ENCODE results near the gene LSAMP.

Gene LSAMP

DNA sequence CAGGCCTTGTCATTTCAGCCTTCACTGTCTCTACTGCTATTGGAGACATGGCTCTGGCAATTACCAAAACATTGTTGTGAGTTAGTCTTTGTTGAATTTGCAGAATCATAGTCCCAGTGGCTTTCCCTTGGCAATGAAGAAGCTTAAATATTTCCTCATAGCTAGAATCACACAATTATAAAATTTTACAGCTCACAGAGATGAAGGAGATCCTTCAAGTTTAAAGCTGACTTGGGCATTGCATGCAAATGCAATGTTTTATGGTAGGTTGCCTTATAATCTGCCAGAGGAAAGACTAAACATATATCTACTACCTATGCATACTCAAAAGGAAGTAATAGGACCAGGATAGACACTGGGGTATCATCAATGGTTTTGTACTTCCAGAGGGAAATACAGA, 90.9 kb downstream of the LSAMP start:
- no peak for DNase-seq (ENCODE audit: low spot score)

DNA sequence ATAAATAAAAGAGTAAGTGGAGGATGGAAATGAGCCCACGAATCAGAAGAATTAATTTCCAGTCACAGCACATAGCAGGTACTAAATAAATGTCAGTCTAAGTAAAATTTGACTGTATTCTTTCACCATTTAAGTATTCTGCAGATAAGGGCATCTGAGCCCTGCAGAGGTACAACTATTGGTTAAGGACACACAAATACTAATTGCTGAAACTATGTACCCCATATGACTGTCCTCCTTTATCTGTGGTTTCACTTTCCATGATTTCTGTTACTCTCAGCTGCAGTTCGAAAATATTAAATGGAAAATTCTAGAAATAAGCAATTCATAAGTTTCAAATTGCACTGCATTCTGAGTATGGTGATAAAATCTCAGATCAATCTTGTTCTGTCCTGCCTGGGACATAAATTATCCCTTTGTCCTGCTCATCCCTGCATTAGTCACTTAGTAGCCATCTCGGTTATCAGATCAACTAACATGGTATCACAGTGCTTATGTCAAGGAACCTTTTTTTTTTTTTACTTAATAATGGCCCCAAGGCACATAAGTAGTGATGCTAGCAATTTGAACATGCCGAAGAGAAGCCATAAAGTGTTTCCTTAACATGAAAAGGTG, 95.1 kb downstream of the LSAMP start:
- no peak for DNase-seq (ENCODE audit: low spot score)

DNA sequence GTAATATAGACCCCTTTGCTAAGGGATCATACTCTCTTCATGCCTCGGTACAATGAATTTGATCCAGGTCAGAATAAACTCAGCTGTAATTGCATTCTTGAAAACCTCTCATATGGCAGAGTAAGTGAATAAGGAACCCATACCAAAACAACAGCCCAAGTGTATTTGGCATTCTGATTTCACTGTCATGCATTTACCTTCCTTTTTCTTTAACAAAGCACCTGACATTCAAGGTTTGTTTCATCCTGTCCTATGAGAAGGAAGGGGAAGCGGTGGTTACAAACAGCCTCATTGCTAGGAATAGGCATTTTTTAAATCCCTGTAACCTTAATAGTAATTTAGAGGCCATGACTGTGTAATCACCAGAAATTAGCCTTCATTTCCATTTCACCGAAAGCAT, 97.1 kb downstream of the LSAMP start:
- DNase-seq (ENCODE audit: low spot score): no peak

DNA sequence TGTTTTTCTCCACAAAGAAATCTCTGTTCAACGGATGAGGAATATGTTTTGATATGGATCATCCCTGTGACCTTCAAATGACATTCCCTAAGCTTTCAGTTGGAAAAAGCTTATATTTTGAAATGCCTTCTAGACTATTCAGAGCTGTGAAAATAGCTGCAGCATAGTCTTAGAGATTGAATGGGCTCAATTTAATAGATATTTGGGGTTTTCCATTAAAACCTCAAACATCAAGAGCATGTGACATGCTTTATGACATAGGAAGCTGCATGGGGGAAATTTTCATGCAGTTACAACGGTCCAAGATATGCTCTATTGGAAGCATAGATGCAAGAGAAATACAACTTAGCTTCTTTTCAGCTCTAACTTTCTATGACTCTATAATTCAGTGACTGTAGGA, 102.8 kb downstream of the LSAMP start:
- no peak for DNase-seq (ENCODE audit: low spot score)

DNA sequence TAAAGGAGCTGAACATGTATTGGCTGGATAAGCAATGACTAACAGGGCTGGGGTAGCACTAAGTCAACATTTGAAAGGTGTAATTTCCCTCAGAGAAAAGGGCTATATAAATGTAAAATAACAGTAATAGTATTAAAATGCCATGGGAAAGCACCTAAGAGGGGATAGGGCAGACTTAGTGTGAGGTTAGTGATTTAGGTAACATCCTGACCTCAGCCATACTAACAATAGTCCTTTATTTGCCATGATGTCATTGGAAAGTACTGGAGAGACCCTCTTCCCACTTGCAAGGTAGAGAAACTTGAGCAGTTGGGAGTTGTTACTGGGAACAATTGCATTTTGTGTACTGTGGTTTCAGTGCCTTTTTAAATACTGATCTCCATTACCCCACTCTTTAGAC, 103.4 kb downstream of the LSAMP start:
- no peak for DNase-seq (ENCODE audit: low spot score)

DNA sequence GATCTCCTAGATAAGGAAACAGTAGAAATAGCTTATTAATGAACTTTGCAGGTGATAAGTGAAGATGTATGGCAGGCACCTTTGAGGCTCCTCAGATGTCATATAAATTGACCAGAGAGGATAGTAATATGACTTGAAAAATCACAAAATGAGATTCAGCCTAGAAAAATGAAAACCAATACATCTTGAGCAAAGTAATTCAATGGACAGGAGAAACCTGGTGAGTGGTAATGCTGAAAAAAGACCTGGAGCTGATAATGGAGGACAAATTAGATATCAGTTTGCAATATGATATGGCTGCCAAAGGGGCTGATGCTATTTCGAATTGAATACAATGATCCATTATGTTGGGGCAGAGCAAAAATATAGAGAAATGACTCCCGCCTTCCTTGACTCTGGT, 103.9 kb downstream of the LSAMP start:
- no peak for DNase-seq (ENCODE audit: low spot score)

DNA sequence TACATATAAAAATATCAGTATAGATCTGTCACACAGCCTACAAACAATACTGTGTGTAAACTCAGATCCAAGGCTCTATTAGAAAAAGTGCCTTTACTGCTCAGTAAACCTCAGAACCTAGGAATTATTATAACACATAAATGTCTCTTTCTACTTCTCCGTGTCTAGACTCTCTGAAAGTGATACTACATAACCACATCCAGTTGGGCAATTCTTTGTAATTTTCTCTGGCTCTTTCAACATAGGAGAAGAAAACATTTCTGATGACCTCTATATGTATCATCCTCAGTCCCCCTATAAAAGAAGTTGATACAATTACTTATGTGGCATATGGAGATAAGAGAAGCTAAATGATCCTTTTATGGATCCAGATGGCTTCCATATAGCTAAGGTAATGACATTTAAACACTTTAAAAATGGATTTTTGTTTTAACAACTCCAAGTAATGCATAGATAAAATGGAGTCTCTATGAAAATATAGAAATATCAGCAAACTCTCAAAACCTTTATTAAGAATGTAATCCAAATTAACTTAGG, 104.5 kb downstream of the LSAMP start:
- DNase-seq (ENCODE audit: low spot score): no peak

DNA sequence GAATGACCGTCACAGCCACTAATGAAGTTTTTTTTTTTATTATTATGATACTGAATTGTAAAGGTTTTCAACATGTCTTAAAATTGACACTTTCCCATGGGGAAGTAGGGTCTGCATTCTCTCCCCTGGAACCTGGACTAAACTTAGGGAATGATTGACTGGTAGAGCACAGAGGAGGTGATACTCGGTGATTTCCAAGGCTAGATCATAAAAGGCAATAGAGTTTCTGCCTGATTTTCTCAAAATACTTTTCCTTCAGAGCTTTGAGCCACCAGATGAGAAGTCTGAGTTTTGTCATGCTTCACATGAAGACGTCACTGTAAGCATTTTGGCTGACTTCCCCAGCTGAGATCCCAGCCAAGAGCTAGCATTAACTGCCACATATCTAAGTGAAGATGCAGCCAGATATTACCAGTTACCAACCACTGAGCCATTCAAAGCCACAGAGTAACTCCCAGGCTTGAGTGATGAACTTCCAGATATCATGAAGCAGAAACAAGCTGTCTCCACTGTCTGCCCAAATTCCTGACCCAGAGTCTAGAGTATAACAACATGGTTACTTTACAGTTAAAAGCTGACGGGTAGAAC, 105.8 kb downstream of the LSAMP start:
- DNase-seq (ENCODE audit: low spot score): no peak

DNA sequence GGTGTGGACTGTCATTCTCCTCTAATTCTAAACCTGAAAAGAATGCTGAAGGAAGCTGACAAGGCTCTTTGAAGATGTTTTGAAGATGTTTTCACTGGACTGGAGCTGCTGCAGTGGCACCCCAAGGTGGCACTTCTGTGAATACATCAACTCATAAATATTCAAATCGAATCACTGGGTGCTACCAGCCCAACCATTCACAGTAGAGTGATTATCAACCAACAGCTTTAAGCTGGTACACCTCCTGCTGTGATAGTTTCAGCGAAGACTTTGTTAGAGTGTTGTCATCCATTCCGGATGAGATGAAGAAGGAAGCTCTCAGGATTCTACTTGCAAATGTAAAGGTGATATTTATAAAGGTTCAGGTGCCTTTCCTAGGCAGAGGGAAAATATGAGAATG, 106.6 kb downstream of the LSAMP start:
- no peak for DNase-seq (ENCODE audit: low spot score)

DNA sequence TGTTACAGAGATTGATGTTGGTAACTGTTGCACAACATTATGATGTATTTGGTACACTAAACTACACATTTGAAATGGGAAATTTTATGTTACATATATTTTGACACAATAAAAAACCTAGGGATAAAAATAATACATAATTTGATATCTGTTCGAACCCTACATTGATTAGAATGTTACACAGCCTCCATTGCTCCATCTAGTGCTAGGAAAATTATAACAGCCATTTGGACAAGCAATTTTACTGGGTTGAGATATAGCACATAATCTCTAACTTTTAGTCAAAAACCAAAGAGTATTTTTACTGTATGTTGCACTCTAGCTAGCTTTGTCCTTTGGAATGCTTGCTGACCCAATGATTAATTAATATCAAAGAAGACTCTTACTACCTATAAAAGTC, 108.1 kb downstream of the LSAMP start:
- no peak for DNase-seq (ENCODE audit: low spot score)

DNA sequence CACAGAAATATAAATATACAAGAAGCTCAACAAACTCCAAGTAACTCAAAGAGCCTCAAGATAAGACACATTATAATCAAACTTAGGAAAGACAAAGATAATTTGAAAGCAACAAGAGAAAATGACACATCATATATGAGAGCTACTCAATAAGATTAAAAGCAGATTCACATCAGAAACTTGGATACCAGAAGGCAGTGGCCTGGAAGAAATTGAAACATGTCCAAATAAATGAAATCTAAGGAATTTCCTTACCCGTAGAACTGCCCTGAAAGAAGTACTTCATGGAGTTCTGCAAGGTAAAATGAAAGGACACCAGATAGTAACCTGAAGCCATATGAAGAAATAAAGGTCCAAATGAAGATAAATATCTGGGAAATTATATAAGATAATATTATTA, 113.9 kb downstream of the LSAMP start:
- no peak for DNase-seq (ENCODE audit: low spot score)

DNA sequence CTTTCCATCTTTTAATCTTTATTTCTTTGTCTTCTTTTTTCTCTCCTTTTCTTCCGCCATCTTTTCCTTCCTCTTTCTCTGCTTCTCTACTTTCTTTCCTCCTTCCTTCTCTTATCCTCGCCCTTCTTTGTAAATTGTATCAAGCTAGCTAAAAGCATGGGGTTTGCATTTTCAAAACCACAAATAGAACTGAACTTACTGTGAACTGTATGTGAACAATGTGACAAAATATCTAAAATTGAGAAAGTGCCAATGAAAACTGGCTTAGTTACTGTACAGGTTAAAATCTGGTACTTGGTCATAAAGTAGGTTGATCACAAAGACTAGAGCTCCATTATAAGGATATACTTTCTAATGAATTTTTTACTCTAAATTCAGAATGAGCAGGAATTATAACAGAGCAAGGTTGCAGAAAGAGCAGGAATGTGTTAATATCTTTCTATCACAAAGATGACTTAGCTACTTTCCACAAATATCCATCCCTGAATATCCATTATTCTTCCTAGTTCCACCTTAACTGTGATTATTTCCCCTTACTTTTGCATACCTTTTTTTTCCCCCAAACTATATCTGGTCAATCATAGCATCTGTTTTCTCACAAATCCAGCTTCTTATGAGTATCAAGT, 122.4 kb downstream of the LSAMP start:
- no peak for DNase-seq (ENCODE audit: low spot score)

DNA sequence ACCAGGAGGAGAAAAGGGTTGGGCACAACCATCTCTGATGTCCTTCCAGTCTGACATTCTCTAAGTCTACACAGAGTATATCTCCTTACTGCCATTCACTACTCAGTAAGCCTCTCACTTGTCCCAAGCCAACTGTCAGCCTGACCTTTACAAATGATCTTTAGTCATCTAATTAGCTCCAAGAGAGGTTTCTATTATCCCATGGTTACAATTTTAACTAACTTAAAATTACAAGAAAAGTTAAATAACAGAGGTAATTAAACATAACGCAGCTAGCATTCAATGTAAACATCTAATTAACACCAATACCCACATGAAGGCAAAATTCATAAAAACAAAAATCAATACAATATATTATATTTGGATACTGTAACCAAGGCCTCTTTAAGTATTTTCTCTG, 126.9 kb downstream of the LSAMP start:
- DNase-seq (ENCODE audit: low spot score): no peak

DNA sequence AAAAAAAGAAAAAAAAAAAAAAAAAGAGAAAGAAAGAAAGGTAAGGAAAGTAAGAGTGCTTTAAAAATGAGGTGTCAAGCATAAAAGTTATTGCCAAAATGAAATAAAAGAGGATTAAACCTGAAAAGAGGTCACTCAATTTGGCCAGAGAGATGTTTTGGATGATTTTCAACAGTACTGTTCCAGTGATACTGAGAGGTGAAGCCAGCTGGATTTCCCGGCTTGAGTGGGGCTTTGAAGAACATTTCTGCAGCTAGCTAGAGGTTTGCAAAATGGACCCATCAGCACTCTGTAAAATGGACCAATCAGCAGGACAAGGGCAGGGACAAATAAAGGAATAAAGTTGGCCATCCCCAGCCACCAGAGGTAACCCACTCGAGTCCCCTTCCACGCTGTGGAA, 128.5 kb downstream of the LSAMP start:
- no peak for DNase-seq (ENCODE audit: low spot score)

DNA sequence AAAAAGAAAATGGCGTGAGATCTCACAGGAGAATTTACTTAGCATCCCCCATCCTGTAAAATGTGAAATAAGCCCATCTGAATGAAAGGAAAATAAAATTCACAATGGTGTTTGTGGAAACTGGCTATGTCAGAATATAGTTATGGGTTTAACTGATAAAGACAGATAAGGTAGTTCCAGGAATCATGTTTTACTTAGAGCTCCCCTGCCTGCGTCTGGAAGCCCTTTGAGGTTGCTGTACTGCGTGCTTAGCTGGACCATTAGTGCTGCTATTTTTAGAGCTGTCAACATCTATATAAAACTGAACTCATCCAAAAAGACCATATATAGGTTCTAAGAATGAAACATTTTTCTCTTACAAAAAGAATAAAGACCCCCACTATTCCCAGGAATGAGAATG, 130.8 kb downstream of the LSAMP start:
- no peak for DNase-seq (ENCODE audit: low spot score)

DNA sequence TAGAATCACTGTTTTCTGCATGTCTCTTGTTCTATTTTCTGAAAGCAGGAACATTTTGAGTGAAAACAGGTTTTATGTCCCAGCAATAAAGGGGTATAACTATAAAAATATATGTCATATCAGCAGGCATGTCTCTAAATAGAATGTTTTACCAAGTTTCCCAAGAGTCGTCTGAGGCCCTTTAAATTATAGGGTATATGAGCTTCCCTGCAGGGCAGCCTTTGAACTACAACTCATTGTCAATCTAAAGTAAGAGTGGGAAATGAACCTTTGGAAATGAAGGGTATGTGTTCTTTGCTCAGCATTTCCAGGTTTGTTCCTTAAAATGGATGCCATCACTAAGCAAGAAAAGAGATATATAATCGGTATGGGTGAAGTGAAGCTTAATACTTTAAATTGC, 138.6 kb downstream of the LSAMP start:
- DNase-seq (ENCODE audit: low spot score): no peak

DNA sequence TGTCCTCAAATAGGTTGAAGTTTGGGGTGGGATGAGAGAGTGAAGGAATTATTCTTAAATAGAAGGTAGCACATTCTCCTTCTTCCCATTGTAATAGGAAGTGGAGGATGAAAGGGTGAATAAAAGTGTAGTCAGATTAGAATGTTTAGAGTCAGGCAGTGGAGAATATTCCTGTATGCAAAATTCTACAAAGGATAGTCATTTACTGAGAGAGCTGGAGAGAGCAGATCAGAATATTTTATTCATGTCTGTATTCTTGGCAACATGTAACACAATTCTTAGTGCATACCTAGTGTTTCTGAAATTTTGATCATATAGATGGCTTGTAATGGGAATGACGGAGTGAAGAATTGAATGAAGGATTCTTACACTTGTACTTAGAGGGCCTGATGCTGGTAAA, 139.1 kb downstream of the LSAMP start:
- no peak for DNase-seq (ENCODE audit: low spot score)

DNA sequence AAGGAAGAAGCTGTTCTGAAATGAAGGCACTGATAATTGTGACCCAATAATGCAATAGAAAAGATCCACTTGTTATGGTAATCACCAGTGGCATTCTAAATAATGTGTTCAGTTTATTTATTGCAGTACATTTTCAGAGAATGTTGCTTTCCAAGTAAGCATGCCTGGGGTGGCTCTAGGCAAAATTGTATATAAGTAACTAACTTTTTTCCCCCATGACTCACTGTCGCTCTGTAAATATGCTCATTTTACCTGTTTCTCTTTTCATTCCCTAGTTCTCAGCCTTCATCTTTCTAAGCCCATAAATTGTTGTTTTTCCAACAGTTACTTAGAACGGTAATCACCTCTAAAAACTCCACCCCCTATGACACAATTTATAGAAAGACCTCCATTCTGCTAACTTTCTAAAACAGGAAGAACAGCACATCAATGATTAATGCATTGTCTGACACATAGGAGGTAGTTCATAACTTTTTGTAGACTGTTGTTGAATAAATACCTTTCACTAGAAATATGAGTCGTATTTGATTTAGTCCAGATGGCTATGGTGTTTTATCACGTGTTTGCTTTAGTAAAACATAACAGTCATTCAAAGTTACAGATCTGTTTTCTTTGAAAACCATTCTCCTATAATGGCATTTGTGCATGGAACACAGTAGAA, 143.1 kb downstream of the LSAMP start:
- no peak for DNase-seq (ENCODE audit: low spot score)

DNA sequence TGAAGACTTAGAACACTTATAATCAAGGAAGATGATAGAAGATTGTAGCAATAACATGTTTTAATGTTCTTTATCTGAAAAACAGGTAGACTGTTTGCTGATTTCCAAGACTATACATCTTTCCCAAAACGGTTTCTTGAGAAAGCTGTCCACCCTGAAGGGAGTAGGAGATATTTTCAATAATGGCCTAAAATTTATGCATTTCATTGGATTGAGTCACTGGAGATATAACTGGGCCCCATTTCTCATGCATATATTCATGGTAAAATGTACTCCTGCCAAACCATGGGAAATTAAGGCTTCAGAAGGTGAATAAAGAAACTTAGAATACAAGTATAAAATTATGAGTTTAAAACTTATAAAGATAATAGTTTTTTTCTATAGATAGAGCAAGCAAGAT, 143.9 kb downstream of the LSAMP start:
- DNase-seq (ENCODE audit: low spot score): no peak

DNA sequence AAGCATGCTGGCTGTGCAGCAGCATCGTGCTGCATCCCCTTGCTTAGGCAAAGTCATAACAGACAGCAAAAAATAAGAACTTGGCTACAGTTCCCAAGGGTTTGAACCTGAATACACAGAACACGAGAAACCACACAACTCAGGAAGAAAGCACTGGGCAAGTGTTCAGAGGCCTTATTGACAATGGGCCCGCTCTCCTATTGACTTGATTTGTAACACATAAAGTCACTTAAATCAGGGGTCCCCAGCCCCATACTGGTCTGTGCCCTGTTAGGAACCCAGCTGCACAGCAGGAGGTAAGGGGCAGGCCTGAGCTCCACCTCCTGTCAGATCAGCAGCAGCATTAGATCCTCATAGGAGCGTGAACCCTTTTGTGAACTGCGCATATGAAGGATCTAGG, 145.1 kb downstream of the LSAMP start:
- DNase-seq (ENCODE audit: low spot score): no peak

DNA sequence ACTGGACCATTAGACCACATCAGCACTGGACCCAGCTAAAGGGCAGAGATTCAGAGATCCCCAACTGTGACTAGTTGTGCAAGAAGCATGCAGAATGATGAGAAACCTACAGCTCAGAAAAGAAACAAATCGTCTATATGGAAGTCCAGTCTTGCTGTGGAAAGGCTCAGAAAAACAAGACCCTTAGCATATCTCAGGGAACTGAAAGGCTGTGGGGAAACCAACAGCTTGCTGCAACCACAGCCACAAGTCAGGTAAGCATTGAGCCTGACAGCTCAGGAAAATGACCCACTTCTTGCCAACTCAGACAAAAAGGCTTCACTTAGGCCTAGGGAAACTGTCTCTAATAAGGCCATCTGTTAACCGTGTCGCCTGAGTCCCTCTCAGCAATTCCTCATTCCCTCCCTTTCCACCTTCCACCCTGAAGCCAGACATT, 145.6 kb downstream of the LSAMP start:
- no peak for DNase-seq (ENCODE audit: low spot score)

DNA sequence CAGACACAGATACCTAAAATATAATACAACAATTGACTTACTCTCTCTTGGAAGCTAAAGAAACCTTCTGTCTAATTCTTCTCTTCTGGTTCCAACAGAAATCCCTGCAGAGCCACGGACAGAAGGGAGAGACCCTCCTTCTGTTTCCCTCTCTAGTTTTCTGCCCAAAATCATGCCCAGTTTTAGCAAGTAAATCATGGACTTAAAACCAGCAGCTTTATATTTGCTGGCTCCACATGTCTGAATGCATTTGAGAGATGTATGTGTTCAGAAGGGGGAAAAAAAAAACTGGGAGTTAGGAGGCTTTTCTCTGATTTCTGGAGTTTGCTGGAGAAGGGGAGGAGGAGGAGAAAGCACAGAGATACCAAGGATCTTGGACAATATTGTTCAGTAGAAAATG, 147.1 kb downstream of the LSAMP start:
- no peak for DNase-seq (ENCODE audit: low spot score)

DNA sequence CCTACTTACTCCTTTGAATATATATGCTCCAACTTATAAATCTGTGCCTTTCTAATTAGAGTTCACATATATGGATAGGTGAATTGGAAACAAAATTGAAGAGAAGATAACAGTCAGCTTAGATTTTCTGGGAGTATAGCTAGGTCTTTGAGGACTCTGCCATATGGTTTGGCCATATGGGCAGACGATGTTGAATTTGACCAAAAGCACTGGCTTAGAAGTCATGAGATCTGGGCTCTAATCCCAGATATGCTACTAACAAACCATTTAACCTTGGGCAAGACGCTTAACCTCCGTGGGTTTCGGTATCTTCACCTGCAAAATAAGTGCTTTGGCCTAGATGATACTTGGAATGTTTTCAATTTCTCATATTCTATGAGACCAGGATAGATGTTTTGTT, 154.1 kb downstream of the LSAMP start:
- DNase-seq (ENCODE audit: low spot score): no peak

Measured in activated CD4-positive, alpha-beta T cell treated with anti-CD3 and anti-CD28 coated beads, Interleukin-2, Interleukin-4, amounts not matched to agents 100 ng/mL and 50 ng/mL, durations not matched to agents 16 hours and 8 hours (primary cell).